Cardiac muscle cell (in vitro differentiated cells and primary cell): ENCODE measurements around the gene NCBP2. TPM values are rescaled to one million over a fixed set of nuclear protein-coding genes. Genes with fewer than 3 reads are reported as not detected.
A peak's percentile ranks its signal among the peaks of the same experiment; 100 is the strongest.

ENCODE experiments used
- DNase-seq, 2 donors: peaks; one replicate each; pipeline versions ENCODE4 v3.0.0 to v3.0.0-alpha.2; 2010 to 2017; ENCODE audit warnings: low read depth in 1 of 2, low spot score in 1 of 2
- H3K27ac ChIP-seq: fragments of 200-600 bp; sonication (generic); 2 replicates; pipeline ENCODE4 v1.5.1; 2016
- H3K27me3 ChIP-seq: fragments of 200-600 bp; sonication (generic); 2 replicates; pipeline ENCODE4 v1.6.0; 2016; ENCODE audit warnings: control low read depth
- H3K36me3 ChIP-seq: fragments of 200-600 bp; sonication (generic); 2 replicates; pipeline ENCODE4 v1.5.1; 2016; ENCODE audit warnings: control low read depth
- H3K4me1 ChIP-seq: fragments of 200-600 bp; sonication (generic); 2 replicates; pipeline ENCODE4 v1.8.1; 2017; ENCODE audit warnings: low read depth, mild to moderate bottlenecking, mixed run types
- H3K4me3 ChIP-seq: fragments of 200-600 bp; sonication (generic); 2 replicates; pipeline ENCODE4 v1.5.1; 2016; ENCODE audit warnings: mild to moderate bottlenecking
- H3K9me3 ChIP-seq: fragments of 200-600 bp; sonication (generic); 2 replicates; pipeline ENCODE4 v1.5.1; 2017; ENCODE audit warnings: low read depth, mild to moderate bottlenecking, control low read depth
- polyA plus RNA-seq: library from polyadenylated mRNA; unstranded; fragments of >200 nt; fragmentation: Nextera tagmentation; extraction: Ambion mirVana; gene quantifications from 2 replicates; pipeline ENCODE4 v1.2.1, GENCODE V29; 2016
- total RNA-seq: library from RNA; depleted of rRNA; stranded (reverse); fragments of >200 nt; gene quantifications from 2 replicates; pipeline ENCODE4 v1.2.3, GENCODE V29; 2016
- TF ChIP-seq, protein P1 (sequence below): IDR thresholded peaks from 2 replicates; pipeline ENCODE4 v1.5.1; 2012; ENCODE audit warnings: low read depth, mild to moderate bottlenecking, low read length

The NCBP2 gene
- total and polyA plus RNA-seq, 2 experiments from 2014 or later = 52.9 to 98.9 TPM

DNA sequence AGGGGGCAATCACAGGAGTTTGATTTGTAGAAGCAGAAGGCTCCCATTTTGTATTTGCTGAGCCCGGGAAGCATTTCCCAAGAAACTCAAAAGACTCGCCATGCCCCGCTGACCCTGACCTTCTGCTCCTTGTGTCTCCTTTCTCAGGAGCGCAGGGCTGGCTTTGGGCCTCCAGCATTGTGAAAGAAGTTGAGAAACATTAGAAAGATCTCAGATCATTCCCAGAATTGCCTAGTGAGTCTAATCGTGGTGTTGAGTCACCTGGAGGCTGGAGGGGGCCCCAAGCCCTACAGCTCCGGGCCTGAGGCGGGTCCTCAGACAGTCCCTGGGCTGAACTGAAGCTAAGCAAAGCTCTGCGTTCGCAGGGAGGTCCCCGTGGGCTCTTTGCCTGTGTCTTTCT lies 37.2 kb upstream of the NCBP2 start:
- TF ChIP-seq, protein P1, sequence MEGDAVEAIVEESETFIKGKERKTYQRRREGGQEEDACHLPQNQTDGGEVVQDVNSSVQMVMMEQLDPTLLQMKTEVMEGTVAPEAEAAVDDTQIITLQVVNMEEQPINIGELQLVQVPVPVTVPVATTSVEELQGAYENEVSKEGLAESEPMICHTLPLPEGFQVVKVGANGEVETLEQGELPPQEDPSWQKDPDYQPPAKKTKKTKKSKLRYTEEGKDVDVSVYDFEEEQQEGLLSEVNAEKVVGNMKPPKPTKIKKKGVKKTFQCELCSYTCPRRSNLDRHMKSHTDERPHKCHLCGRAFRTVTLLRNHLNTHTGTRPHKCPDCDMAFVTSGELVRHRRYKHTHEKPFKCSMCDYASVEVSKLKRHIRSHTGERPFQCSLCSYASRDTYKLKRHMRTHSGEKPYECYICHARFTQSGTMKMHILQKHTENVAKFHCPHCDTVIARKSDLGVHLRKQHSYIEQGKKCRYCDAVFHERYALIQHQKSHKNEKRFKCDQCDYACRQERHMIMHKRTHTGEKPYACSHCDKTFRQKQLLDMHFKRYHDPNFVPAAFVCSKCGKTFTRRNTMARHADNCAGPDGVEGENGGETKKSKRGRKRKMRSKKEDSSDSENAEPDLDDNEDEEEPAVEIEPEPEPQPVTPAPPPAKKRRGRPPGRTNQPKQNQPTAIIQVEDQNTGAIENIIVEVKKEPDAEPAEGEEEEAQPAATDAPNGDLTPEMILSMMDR = no peak
- Histone ChIP-seq H3K27me3 (no peaks in the 10 kb centered on the region), H3K9me3 (no peaks in the 10 kb centered on the region), H3K4me1 (no peaks in the 10 kb centered on the region), H3K4me3 (no peak overlapping the region), H3K27ac (no peak overlapping the region), H3K36me3 (no peaks in the 10 kb centered on the region)
- DNase-seq = peak in 1 of 2 donors; percentile 89

DNA sequence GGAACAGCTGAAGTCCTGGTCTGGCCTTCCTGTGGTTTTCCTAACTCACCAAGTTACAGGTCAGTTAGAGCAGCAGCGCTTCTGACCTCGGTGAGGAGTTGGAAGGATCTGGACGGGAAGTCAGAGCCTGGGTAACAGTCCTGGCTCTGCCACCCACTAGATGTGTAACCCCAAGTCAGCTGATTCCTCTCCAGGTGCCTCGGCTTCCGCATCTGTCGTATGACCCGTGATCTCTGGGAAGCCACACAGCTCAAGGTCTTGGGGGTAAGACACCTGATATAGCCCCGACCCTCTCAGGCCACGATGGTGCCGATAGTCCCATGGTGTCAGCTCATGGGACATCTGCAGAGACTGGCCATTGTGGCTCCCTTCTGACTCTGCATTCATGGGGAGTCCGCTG lies 34.6 kb upstream of the NCBP2 start:
- Histone ChIP-seq H3K4me1 (no peaks in the 10 kb centered on the region), H3K9me3 (no peaks in the 10 kb centered on the region), H3K36me3 (no peaks in the 10 kb centered on the region), H3K27ac (no peak overlapping the region), H3K27me3 (no peaks in the 10 kb centered on the region), H3K4me3 (no peak overlapping the region)
- TF ChIP-seq, protein P1 = no peak
- no peak for DNase-seq

DNA sequence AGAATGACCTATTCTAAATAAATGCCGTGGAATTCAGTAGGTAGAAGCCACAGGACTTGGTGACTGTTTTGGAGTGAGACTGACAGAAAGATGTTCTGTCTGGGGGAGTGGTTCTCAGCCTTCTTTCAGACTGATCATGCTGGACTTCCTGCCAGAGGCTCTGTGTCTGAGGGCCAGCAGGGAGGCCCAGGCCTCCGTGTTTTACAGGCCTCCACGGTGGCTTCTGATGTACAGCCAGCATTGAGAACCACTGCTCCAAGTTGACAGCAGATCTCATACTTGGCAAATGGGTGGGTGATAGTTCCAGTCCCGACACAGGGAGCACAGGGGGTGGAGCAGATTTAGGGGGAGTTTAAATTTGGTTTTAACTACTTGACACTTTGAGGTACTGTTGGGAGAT lies 33.0 kb upstream of the NCBP2 start:
- Histone ChIP-seq H3K36me3 (no peaks in the 10 kb centered on the region), H3K9me3 (no peaks in the 10 kb centered on the region), H3K27me3 (peaks cover 13% of the 10 kb centered on the region), H3K27ac (no peak overlapping the region), H3K4me3 (no peak overlapping the region), H3K4me1 (no peaks in the 10 kb centered on the region)
- TF ChIP-seq, protein P1 = no peak
- no peak for DNase-seq

DNA sequence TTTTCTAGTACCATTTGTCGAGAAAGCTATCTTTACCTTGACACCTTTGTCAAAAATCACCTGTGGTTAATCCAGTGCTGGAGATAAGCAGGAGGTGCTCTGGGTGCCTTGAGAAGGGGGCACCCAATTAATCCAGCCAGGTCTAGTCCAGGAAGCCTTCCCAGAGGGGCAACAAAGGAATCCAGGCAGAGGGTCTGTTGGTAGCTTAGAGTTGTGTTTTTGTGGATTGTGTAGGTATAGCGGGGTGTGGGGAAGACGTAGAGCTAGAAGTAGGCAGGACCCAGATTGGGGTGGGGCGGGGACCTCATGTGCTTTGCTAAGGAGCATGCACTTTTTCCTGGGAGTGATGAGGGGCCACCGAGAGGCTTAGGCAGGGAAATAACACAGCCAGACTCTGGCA lies 32.3 kb upstream of the NCBP2 start:
- no peaks in the 10 kb centered on the region for H3K9me3 ChIP-seq
- DNase-seq = no peak
- H3K27me3 ChIP-seq = peaks cover 20% of the 10 kb centered on the region
- no peaks in the 10 kb centered on the region for H3K4me1 ChIP-seq
- H3K36me3 ChIP-seq = no peaks in the 10 kb centered on the region
- TF ChIP-seq, protein P1 = no peak
- H3K27ac ChIP-seq = no peak overlapping the region
- no peak overlapping the region for H3K4me3 ChIP-seq

DNA sequence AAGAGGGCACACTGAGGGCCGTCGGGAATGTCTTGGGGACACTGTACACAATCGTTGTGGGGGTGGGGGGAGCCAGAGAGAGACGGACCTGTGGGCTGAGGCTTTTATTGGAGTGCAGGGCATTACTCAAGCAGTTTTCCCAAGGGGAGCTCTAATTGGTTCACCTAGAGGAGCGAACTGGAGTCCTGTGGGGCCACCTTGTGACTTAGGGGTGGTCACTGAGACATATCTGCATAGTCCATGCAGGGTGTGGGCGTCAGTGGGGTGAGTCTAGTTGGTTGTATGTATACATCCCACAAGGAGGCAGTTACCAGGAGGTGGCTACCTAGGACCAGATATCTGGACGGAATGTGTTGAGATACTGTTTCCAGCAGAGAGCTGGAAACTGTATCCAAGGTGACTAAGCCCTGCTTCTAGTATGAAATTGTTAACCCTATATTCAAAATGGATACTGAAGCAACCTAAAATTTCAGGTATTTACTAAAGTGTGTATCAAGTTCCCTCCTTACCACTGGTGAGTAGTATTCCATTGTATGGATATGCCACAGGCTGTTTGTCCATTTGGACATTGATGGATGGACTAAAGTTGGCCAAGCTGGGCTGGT lies 28.9 kb upstream of the NCBP2 start:
- Histone ChIP-seq H3K36me3 (no peaks in the 10 kb centered on the region), H3K27ac (no peak overlapping the region), H3K4me1 (no peaks in the 10 kb centered on the region), H3K27me3 (peaks cover 54% of the 10 kb centered on the region), H3K4me3 (no peak overlapping the region), H3K9me3 (no peaks in the 10 kb centered on the region)
- DNase-seq = no peak
- TF ChIP-seq, protein P1 = no peak

DNA sequence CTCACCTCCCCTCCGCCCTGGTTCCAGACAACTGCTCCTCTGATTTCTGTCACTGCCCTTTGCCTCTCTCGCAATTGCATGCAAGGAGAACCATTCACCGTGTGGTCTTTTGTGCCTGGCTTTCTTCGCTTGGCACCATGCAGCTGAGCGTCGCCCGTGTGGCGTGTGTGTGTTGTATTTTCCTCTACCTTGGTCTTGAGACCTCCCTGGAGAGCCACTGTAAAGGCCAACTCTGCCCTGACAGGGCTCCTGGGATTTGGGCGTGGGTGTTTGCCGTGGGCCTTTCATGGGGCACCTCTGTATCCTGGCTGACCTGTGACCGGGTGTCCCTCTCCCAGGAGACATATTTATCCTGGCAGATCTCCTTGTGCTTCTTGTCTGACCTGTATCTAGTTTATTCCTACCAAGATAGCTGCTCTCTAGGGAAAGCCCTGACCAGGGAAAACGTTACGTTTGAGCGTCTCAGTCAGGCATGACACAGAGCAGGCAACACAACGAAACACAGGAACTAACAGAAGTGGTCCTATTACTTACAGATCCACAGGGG lies 28.3 kb upstream of the NCBP2 start:
- H3K36me3 ChIP-seq = no peaks in the 10 kb centered on the region
- peaks cover 60% of the 10 kb centered on the region for H3K27me3 ChIP-seq
- TF ChIP-seq, protein P1 = no peak

More for the DNA sequence above, 28.3 kb upstream of the NCBP2 start:
- no peak for DNase-seq
- H3K27ac ChIP-seq = no peak overlapping the region
- H3K9me3 ChIP-seq = no peaks in the 10 kb centered on the region
- no peak overlapping the region for H3K4me3 ChIP-seq
- no peaks in the 10 kb centered on the region for H3K4me1 ChIP-seq
